ENCODE data around the gene CNTN2. TPM values are rescaled to one million over a fixed set of nuclear protein-coding genes. Genes with fewer than 3 reads are reported as not detected.

The CNTN2 gene
- total RNA-seq, 2 experiments from 2014 or later = not detected

GRCh38 chr1:205028924-205029323 is 14.1 kb upstream of the CNTN2 start:
- no peak overlapping the region for H3K27ac Mint-ChIP-seq
- H3K9me3 Mint-ChIP-seq = no peaks in the 10 kb centered on the region
- ChIA-PET CTCF (interaction anchor here (1.9 kb wide), 1 partner anchor 33 kb away, joined by 12 read pairs; no protein-coding TSS in a partner anchor), POLR2A (no interaction called here)
- DNase-seq = no peak
- H3K36me3 Mint-ChIP-seq = no peaks in the 10 kb centered on the region
- no peak overlapping the region for H3K4me3 Mint-ChIP-seq
- no peaks in the 10 kb centered on the region for H3K4me1 Mint-ChIP-seq (ENCODE audit: low read depth)
- peaks cover 4% of the 10 kb centered on the region for H3K27me3 Mint-ChIP-seq
- intact Hi-C loops (cut with micrococcal nuclease) = no loop called here

GRCh38 chr1:205030241-205030640 is 12.8 kb upstream of the CNTN2 start:
- intact Hi-C loops (cut with micrococcal nuclease) = no loop called here
- Mint-ChIP-seq H3K36me3 (no peaks in the 10 kb centered on the region), H3K4me1 (ENCODE audit: low read depth) (no peaks in the 10 kb centered on the region), H3K27ac (no peak overlapping the region), H3K9me3 (no peaks in the 10 kb centered on the region), H3K4me3 (no peak overlapping the region), H3K27me3 (peaks cover 4% of the 10 kb centered on the region)
- DNase-seq = no peak
- POLR2A ChIA-PET = no interaction called here
- CTCF ChIA-PET = interaction anchor here (1.8 kb wide), 1 partner anchor 31 kb away, joined by 5 read pairs; no protein-coding TSS in a partner anchor

GRCh38 chr1:205030896-205031295 is 12.1 kb upstream of the CNTN2 start:
- intact Hi-C loops (cut with micrococcal nuclease) = no loop called here
- ChIA-PET CTCF (interaction anchor here (1.8 kb wide), 1 partner anchor 31 kb away, joined by 5 read pairs; no protein-coding TSS in a partner anchor), POLR2A (no interaction called here)
- no peaks in the 10 kb centered on the region for H3K36me3 Mint-ChIP-seq
- no peak overlapping the region for H3K27ac Mint-ChIP-seq
- no peaks in the 10 kb centered on the region for H3K9me3 Mint-ChIP-seq
- H3K4me3 Mint-ChIP-seq = no peak overlapping the region
- no peak for DNase-seq
- H3K27me3 Mint-ChIP-seq = peaks cover 4% of the 10 kb centered on the region
- no peaks in the 10 kb centered on the region for H3K4me1 Mint-ChIP-seq (ENCODE audit: low read depth)

- POLR2A ChIA-PET = no interaction called here
Observed at GRCh38 chr1:205032508-205032907, 10.5 kb upstream of the CNTN2 start.

GRCh38 chr1:205037539-205037938 is 5.5 kb upstream of the CNTN2 start:
- POLR2A ChIA-PET = no interaction called here
- no peaks in the 10 kb centered on the region for H3K9me3 Mint-ChIP-seq
- H3K36me3 Mint-ChIP-seq = no peaks in the 10 kb centered on the region
- no peaks in the 10 kb centered on the region for H3K4me1 Mint-ChIP-seq (ENCODE audit: low read depth)
- CTCF ChIA-PET = interaction anchor here (1.0 kb wide), 1 partner anchor 24 kb away, joined by 5 read pairs; no protein-coding TSS in a partner anchor
- DNase-seq = no peak
- no peak overlapping the region for H3K4me3 Mint-ChIP-seq
- H3K27ac Mint-ChIP-seq = no peak overlapping the region
- intact Hi-C loops (cut with micrococcal nuclease) = no loop called here
- H3K27me3 Mint-ChIP-seq = peaks cover 15% of the 10 kb centered on the region

More at GRCh38 chr1:205032508-205032907, 10.5 kb upstream of the CNTN2 start:
- no peaks in the 10 kb centered on the region for H3K36me3 Mint-ChIP-seq
- no peak overlapping the region for H3K27ac Mint-ChIP-seq
- H3K4me1 Mint-ChIP-seq (ENCODE audit: low read depth) = no peaks in the 10 kb centered on the region
- CTCF ChIA-PET = interaction anchor here (1.8 kb wide), 1 partner anchor 29 kb away, joined by 8 read pairs; no protein-coding TSS in a partner anchor
- H3K4me3 Mint-ChIP-seq = no peak overlapping the region
- no peak for DNase-seq
- intact Hi-C loops (cut with micrococcal nuclease) = no loop called here
- peaks cover 4% of the 10 kb centered on the region for H3K27me3 Mint-ChIP-seq
- no peaks in the 10 kb centered on the region for H3K9me3 Mint-ChIP-seq

GRCh38 chr1:205038132-205038786 is 4.8 kb upstream of the CNTN2 start:
- CTCF ChIA-PET = interaction anchor here (0.9 kb wide), 1 partner anchor 18 kb away, joined by 3 read pairs; no protein-coding TSS in a partner anchor
- DNase-seq = no peak

GRCh38 chr1:205041001-205041715 is 1.9 kb upstream of the CNTN2 start:
- CTCF ChIA-PET = no interaction called here
- intact Hi-C loops (cut with micrococcal nuclease) = no loop called here

More at GRCh38 chr1:205038132-205038786, 4.8 kb upstream of the CNTN2 start:
- H3K27ac Mint-ChIP-seq = no peak overlapping the region
- H3K4me3 Mint-ChIP-seq = no peak overlapping the region
- no peaks in the 10 kb centered on the region for H3K36me3 Mint-ChIP-seq
- H3K27me3 Mint-ChIP-seq = peaks cover 18% of the 10 kb centered on the region
- H3K4me1 Mint-ChIP-seq (ENCODE audit: low read depth) = no peaks in the 10 kb centered on the region
- POLR2A ChIA-PET = no interaction called here
- intact Hi-C loops (cut with micrococcal nuclease) = no loop called here
- no peaks in the 10 kb centered on the region for H3K9me3 Mint-ChIP-seq

GRCh38 chr1:205041998-205042910 is 758 bp upstream of the CNTN2 start:
- H3K4me1 Mint-ChIP-seq (ENCODE audit: low read depth) = no peaks in the 10 kb centered on the region
- H3K27me3 Mint-ChIP-seq = peaks cover 35% of the 10 kb centered on the region
- H3K4me3 Mint-ChIP-seq = no peak overlapping the region
- no peaks in the 10 kb centered on the region for H3K9me3 Mint-ChIP-seq
- H3K36me3 Mint-ChIP-seq = no peaks in the 10 kb centered on the region
- CTCF ChIA-PET = interaction anchor here (1.3 kb wide), 1 partner anchor 19 kb away, joined by 5 read pairs; no protein-coding TSS in a partner anchor
- no peak for DNase-seq
- intact Hi-C loops (cut with micrococcal nuclease) = no loop called here
- no peak overlapping the region for H3K27ac Mint-ChIP-seq
- POLR2A ChIA-PET = no interaction called here

More at GRCh38 chr1:205041001-205041715, 1.9 kb upstream of the CNTN2 start:
- Mint-ChIP-seq H3K36me3 (no peaks in the 10 kb centered on the region), H3K9me3 (no peaks in the 10 kb centered on the region), H3K4me3 (no peak overlapping the region), H3K27ac (no peak overlapping the region), H3K4me1 (ENCODE audit: low read depth) (no peaks in the 10 kb centered on the region), H3K27me3 (peaks cover 31% of the 10 kb centered on the region)
- POLR2A ChIA-PET = no interaction called here
- no peak for DNase-seq

- CTCF ChIA-PET = no interaction called here
- no peak overlapping the region for H3K27ac Mint-ChIP-seq
- POLR2A ChIA-PET = no interaction called here
- intact Hi-C loops (cut with micrococcal nuclease) = no loop called here
- no peaks in the 10 kb centered on the region for H3K4me1 Mint-ChIP-seq (ENCODE audit: low read depth)
- H3K36me3 Mint-ChIP-seq = no peaks in the 10 kb centered on the region
- H3K4me3 Mint-ChIP-seq = no peak overlapping the region
- H3K27me3 Mint-ChIP-seq = peaks cover 40% of the 10 kb centered on the region
- no peak for DNase-seq
- no peaks in the 10 kb centered on the region for H3K9me3 Mint-ChIP-seq
Observed at GRCh38 chr1:205043866-205044265, 854 bp downstream of the CNTN2 start.

GRCh38 chr1:205044741-205045140 is 1.7 kb downstream of the CNTN2 start:
- peaks cover 40% of the 10 kb centered on the region for H3K27me3 Mint-ChIP-seq
- no peak overlapping the region for H3K27ac Mint-ChIP-seq

GRCh38 chr1:205045146-205045545 is 2.1 kb downstream of the CNTN2 start:
- intact Hi-C loops (cut with micrococcal nuclease) = no loop called here
- peaks cover 39% of the 10 kb centered on the region for H3K27me3 Mint-ChIP-seq
- no peak for DNase-seq
- H3K27ac Mint-ChIP-seq = no peak overlapping the region
- CTCF ChIA-PET = no interaction called here
- no peaks in the 10 kb centered on the region for H3K9me3 Mint-ChIP-seq
- no peaks in the 10 kb centered on the region for H3K36me3 Mint-ChIP-seq
- POLR2A ChIA-PET = no interaction called here
- H3K4me1 Mint-ChIP-seq (ENCODE audit: low read depth) = no peaks in the 10 kb centered on the region
- no peak overlapping the region for H3K4me3 Mint-ChIP-seq

More at GRCh38 chr1:205044741-205045140, 1.7 kb downstream of the CNTN2 start:
- intact Hi-C loops (cut with micrococcal nuclease) = no loop called here
- ChIA-PET POLR2A (no interaction called here), CTCF (no interaction called here)
- Mint-ChIP-seq H3K36me3 (no peaks in the 10 kb centered on the region), H3K9me3 (no peaks in the 10 kb centered on the region), H3K4me3 (no peak overlapping the region), H3K4me1 (ENCODE audit: low read depth) (no peaks in the 10 kb centered on the region)
- DNase-seq = no peak

- intact Hi-C loops (cut with micrococcal nuclease) = no loop called here
- H3K27ac Mint-ChIP-seq = no peak overlapping the region
- no peak for DNase-seq
- H3K4me1 Mint-ChIP-seq (ENCODE audit: low read depth) = no peaks in the 10 kb centered on the region
- H3K27me3 Mint-ChIP-seq = peaks cover 32% of the 10 kb centered on the region
- H3K36me3 Mint-ChIP-seq = no peaks in the 10 kb centered on the region
- H3K9me3 Mint-ChIP-seq = no peaks in the 10 kb centered on the region
- POLR2A ChIA-PET = no interaction called here
- H3K4me3 Mint-ChIP-seq = no peak overlapping the region
- CTCF ChIA-PET = interaction anchor here (2.7 kb wide), 1 partner anchor 15 kb away, joined by 14 read pairs; no protein-coding TSS in a partner anchor
Observed at GRCh38 chr1:205046870-205047269, 3.9 kb downstream of the CNTN2 start.
